HG03135 (cell line): ENCODE results near the gene HYCC1.
A peak's percentile ranks its signal among the peaks of the same experiment; 100 is the strongest.
"Not testable (repeated sequence)": the region's sequence is repeated elsewhere in the genome, so short reads cannot be mapped to it uniquely, and the experiment has no call there.

Experiments
- ATAC-seq: cut with Tn5 transposase; IDR thresholded peaks from one replicate; pipeline ENCODE4 v1.9.1; 2021; ENCODE audit warnings: mild to moderate bottlenecking, moderate library complexity; ENCODE audit not compliant: unreplicated experiment

Gene HYCC1

DNA sequence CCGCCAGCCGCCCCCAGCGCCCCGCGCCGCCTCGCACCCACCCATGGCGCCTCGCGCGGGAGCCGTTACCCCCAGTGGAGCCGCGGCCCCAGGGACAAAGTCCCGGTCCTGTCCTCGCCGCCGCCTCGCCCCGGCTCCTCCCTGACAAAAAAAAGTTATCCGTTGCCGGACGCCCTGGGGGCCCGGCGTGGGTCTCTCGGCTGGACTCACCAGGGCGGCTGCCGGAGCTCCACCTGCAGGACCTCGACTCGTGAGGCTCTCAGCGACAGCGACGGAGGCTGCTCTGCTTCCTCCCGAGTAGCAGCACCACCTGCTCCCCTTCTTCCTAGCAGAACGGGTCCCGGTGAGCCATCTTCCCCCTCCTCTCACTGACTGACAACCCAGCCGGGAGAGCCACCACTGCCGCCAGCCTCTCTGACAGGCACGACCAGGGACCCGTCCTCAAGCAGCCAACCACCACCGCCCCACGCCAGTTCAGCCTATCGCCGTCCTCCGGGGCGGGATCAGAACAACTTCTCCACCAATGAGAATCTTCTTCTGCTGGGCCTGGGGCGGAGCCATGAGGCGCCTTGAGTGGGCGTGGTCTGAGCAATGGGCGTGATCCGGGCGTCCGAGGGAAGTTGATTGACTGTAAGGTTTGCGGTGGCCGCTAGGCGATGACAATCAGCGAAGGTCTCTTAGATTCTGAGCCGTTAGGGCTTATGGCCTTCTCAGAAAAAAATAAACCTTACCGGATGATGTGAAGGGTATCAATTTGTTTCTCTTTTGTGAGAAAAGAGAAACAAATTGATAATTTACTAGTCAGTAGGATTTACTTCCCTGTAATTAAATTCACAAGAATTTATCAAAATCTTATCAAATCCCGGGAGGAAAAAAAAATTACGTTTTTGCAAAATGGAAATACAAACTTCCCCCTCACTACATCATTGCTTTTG lies at the start of gene HYCC1:
Gene HYCC1, minus strand, starts transcription at position 416 of the 935 bp plus-strand sequence. CDS start 23,019 bp downstream, outside the sequence.
- ATAC-seq = peak; percentile 95

- ATAC-seq = no peak
These were observed 48.5 kb upstream of the HYCC1 start for GRCh38 chr7:23062452-23062851.

DNA sequence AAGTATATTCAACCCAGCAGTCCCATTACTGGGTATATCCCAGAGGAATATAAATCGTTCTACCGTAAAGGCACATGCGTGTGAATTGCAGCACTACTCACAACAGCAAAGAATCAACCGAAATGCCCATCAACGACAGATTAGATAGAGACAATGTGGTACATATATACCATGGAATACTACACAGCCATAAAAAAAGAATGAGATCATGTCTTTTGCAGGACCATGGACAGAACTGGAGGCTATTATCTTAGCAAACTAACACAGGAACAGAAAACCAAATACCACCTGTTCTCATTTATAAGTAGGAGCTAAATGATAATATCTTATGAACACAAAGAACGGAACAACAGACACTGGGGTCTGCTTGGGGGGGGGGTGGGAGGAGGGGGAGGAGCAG lies 47.4 kb upstream of the HYCC1 start:
- ATAC-seq = no peak

DNA sequence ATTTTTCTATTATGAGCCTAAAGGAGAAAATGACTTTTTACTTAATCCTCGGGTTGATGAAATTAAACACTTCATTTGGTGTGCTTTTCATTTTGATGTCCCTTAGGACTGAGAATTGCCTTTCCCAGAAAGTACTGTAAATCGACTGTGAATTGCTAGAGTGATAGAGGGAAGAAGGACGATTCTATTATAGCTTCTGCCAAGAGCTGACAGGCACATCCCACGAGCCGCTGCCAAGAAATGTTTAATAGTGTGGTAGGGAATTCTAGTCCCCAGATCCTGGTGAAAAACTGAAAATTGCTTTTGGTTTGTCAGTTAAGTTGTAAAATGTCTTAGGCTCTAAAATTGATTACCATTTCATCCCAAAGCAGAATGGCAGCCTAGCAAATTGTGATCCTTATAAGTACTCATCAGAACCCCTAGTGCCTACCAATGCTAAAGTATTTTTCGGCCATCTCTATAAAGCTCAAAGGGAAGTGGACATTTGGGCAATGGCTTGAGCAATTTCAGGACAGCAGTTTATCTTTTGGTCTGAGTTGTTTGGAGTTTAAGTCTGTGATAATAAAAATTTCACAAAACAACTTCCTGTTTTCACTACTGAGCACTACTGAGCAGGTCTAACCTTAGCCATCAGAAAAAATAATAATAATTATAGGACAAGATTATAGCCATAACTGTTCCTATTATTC lies 44.6 kb upstream of the HYCC1 start:
- ATAC-seq = no peak

DNA sequence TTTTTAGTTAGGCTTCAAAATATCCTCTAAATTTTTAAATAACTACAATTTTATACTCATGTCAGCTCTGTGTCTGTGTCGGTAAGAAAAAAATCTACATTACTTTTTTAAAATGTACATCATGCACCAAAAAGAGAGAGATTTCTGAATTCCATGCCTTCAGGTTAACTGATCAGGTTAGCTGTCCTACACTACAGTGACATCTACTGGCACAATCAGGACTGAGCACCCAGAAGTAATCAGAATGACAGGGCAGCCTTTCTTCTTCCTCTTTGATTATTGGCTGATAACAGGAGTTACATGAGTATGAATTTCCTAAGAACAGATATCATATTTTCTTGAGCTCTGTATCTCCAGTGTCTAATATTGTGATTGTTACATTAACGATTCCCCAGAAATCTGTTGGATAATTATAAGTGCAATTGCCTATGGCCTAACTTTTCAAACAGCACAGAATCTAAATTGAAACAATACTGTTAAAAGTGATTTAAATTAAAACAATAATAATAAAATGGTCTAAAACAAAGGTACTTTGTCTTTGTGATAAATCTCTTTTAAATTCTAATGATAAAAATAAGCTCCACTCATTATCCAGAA lies 41.8 kb upstream of the HYCC1 start:
- peak; percentile 74 for ATAC-seq

- not testable (repeated sequence) for ATAC-seq
These were observed 37.2 kb upstream of the HYCC1 start for GRCh38 chr7:23051124-23051485.

DNA sequence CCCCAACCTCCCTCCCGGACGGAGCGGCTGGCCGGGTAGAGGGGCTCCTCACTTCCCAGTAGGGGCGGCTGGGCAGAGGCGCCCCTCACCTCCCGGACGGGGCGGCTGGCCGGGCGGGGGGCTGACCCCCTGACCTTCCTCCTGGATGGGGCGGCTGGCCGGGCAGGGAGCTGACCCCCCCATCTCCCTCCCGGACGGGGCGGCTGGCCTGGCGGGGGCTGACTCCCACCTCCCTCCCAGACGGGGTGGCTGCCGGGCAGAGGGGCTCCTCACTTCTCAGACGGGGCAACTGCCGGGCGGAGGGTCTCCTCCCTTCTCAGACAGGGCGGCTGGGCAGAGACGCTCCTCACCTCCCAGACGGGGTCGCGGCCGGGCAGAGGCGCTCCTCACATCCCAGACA lies 32.4 kb upstream of the HYCC1 start:
- not testable (repeated sequence) for ATAC-seq

DNA sequence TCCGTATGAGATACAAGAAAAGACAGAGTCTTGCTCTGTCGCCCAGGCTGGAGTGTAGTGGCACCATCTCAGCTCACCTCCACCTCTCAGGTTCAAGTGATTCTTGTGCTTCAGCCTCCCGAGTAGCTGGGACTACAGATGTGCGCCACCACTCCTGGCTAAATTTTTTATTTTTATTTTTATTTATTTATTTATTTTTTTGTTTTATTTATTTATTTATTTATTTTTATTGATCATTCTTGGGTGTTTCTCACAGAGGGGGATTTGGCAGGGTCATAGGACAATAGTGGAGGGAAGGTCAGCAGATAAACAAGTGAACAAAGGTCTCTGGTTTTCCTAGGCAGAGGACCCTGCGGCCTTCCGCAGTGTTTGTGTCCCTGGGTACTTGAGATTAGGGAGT lies 31.2 kb upstream of the HYCC1 start:
- ATAC-seq = not testable (repeated sequence)

DNA sequence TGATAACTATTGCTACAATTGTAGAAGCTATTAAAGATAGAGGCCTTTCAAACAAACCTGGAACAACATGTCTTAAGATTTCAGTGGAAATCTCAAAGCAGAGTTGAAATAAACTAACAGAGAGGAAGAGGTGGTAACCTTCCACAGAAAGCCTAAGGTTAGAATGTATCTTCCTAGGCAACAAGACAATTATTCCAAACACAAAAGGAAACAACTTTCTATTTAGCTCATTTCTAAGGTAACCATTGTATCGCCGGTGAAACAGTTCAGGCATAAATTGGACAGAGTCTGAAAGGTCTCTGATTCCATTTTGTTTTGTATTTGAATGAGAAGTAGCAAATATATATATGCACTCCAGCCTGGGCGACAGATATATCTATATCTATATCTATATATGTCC lies 30.7 kb upstream of the HYCC1 start:
- no peak for ATAC-seq

GRCh38 chr7:23043441-23043840 lies 29.5 kb upstream of the HYCC1 start:
- ATAC-seq = no peak

DNA sequence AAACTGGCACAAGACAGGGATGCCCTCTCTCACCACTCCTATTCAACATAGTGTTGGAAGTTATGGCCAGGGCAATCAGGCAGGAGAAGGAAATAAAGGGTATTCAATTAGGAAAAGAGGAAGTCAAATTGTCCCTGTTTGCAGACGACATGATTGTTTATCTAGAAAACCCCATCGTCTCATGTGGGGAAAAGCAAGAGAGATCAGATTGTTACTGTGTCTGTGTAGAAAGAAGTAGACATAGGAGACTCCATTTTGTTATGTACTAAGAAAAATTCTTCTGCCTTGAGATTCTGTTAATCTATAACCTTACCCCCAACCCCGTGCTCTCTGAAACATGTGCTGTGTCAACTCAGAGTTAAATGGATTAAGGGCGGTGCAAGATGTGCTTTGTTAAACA lies 25.7 kb upstream of the HYCC1 start:
- not testable (repeated sequence) for ATAC-seq

- ATAC-seq = not testable (repeated sequence)
These were observed 21.8 kb upstream of the HYCC1 start for GRCh38 chr7:23035542-23036371.

GRCh38 chr7:23027261-23027660 lies 13.3 kb upstream of the HYCC1 start:
- no peak for ATAC-seq

GRCh38 chr7:23026164-23026563 lies 12.2 kb upstream of the HYCC1 start:
- no peak for ATAC-seq

GRCh38 chr7:23024454-23024853 lies 10.5 kb upstream of the HYCC1 start:
- no peak for ATAC-seq

- no peak for ATAC-seq
These were observed 8.9 kb upstream of the HYCC1 start for GRCh38 chr7:23022851-23023250.

DNA sequence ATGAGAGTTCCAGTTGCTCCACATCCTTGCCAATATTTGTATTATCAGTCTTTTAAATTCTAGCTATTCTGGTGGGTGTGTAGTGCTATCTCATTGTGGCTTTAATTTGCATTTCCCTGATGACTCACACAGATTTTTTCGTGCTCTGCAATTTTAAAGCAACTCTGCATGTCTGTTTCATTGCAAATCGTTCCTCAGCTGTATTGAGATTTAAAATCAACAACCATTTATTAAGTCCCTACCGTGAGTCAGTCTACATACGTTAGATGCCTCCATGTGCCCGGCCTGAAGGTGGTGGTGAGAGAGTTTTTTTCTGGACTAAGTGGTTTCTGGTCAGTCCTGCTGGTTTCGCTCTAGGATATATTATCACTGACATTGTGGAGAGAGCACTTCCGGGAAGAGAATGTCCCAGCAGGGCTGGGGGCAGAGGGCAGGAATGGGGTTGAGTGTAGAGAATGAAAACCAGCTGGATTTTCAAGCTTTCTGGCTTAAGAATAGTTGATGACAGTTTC lies 8.4 kb upstream of the HYCC1 start:
- ATAC-seq = no peak

GRCh38 chr7:23021596-23021995 lies 7.7 kb upstream of the HYCC1 start:
- ATAC-seq = no peak

DNA sequence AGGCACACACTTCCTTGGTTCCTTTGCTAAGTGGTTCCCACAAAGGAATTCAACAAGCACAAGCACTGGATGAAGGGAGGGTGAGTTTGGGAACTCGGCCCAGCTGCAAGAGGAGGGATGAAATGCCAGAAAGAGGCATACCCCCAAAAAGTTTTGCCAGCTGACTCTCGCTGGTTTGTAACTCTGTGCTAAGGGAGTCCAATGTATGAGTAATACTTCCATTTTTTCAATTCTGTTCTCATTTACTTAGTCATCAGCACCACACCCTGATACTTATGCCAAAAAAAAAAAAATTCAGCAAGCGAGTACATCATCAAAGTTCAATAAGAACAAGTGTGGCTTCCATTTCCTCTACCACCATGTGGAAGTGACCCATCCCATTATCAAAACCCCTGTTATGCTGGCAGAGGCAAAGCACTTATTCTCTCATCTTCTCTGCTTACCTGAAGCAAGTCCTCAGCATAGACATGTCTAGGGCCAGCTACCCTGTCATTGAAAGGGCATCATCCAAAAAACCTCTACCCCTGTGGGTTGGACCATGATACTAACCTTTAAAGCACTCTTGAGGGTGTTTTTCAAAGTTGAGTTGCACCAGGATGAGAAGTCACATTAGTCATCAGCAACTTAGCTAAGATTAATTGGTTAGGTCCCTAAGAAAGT lies 6.9 kb upstream of the HYCC1 start:
- ATAC-seq = no peak

DNA sequence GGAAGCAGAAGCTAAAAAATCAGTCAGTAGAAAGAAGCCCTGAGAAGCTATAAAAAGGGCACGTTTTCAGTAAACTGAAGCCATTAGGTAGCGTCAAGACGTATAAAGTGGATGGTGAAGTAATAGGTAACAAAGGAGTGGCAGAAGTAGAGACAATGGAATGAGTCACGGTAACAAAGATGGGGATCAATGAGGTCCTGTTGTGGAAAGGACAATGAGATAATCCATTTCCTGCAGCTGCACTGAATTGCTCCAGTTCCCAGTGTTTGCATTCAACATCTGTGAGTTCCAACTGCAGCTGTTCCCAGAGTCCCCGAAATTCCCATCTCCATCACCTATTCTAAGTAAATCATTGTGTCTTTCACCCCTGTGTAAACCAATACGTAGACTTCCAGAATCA lies 4.8 kb upstream of the HYCC1 start:
- no peak for ATAC-seq
